K562 (cell line): ENCODE measurements around the gene SBK3.

Experiments
- BCOR ChIP-seq: fragments of 450-650 bp; IDR thresholded peaks from 2 replicates; pipeline ENCODE4 v1.6.1; 2016
- CREB1 ChIP-seq, 2 experiments: sonication (generic) in 1 of 2; formaldehyde crosslinking in 1 of 2; IDR thresholded peaks; 2 replicates each; pipeline versions ENCODE4 v1.6.1 to v1.8.0; 2012 to 2022; ENCODE audit warnings: inconsistent platforms in 1 of 2, mild to moderate bottlenecking in 1 of 2, missing genetic modification reagents in 1 of 2, moderate library complexity in 1 of 2
- RBBP5 ChIP-seq: fragments of 200-600 bp; sonication (generic); IDR thresholded peaks from 2 replicates; pipeline ENCODE4 v1.6.1; 2012; ENCODE audit warnings: borderline replicate concordance, mild to moderate bottlenecking, low read length, control low read depth, inconsistent platforms; ENCODE audit not compliant: insufficient read depth, poor library complexity, severe bottlenecking

GRCh38 chr19:55591555-55591954 lies 46.2 kb upstream of the SBK3 start:
- TF ChIP-seq RBBP5 (no peak), CREB1 (IDR thresholded peaks at IDR 0.05) (no peak), CREB1 (CRISPR knock-in tag; IDR thresholded peaks at IDR 0.05) (no peak), BCOR (no peak)
